Stimulated activated naive CD8-positive, alpha-beta T cell treated with anti-CD3 and anti-CD28 coated beads, Interleukin-15, Interleukin-2, amounts not matched to agents 100 U/mL and 50 U/mL, for 24 hours (primary cell): ENCODE measurements around the gene ELMOD3.
"Not testable (repeated sequence)": the region's sequence is repeated elsewhere in the genome, so short reads cannot be mapped to it uniquely, and the experiment has no call there.

Experiments used
- ATAC-seq: fragments of 150-1000 bp; cut with Tn5 transposase; one replicate; pipeline ENCODE4 v1.10.0; 2021
- DNase-seq: peaks from one replicate; pipeline ENCODE4 v3.0.0; 2021

ELMOD3 gene

DNA sequence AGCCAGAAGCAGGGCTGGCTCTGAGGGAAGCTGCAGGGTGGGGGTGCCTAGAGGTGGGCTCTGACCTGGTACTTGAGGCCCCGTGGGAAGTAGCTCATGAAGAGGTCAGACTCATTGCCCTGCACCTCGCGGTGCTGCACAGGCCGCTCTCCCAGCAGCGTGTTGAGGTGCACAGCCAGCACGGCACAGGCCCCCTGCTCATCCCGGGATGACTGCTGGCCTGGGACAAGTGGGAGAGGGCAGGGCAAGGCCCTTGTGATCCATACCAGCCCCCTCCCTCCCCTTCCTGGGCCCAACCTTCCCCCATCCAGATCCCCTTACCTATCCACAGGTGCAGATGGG is 46.9 kb downstream of the ELMOD3 start:
- DNase-seq, result no peak

GRCh38 chr2:85401844-85402243 is 47.3 kb downstream of the ELMOD3 start:
- no peak for ATAC-seq
- DNase-seq, result no peak

More for the DNA sequence above, 46.9 kb downstream of the ELMOD3 start:
- ATAC-seq, result no peak

- ATAC-seq (peak; percentile 93), DNase-seq (peak; percentile 79)
Measured at GRCh38 chr2:85405201-85406059, 50.9 kb downstream of the ELMOD3 start.

GRCh38 chr2:85409845-85410583 is 55.4 kb downstream of the ELMOD3 start, which contains the start of gene CAPG:
Gene CAPG (minus strand): TSS chr2:85410366. CDS start chr2:85402145, 8,221 bp downstream.
- ATAC-seq (peak; percentile 17), DNase-seq (peak; percentile 72)

DNA sequence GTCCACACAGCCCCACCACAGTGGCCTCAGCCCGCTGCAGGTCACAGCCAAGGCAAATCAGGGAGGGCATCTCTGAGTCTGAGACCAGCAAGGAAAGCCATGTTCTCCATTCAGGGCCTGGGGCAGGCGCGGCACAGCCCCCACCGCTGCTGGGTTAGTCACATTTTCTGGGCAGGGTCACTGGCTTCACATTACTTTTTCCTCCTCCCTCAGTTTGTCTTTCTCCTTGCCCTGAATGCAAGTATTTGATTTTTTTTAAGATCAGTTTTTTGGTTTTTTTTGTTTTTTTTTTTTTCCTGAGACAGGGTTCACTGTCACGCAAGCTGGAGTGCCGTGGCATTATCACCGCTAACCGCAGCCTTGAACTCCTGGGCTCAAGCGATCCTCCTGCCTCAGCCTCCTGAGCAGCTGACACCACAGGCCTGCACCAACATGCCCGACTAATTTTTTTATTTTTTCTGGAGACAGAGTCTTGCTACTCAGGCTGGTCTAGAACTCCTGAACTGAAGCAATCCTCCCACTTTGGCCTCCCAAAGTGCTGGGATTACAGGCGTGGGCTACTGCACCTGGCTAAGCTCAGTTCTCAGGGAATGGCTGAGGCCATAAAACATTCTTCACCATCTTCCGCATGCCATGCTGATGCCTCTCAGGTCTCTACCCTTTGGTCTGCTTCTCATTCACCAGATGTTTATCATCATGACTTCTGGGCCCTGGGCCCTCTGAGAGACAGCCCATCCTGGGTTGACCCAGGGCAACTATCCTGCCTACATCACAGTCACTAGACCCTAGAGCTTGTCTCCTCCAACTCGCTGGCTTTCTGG is 56.2 kb downstream of the ELMOD3 start:
- no peak for ATAC-seq
- no peak for DNase-seq

- no peak for ATAC-seq
Measured at GRCh38 chr2:85411405-85411748, 56.8 kb downstream of the ELMOD3 start.

DNA sequence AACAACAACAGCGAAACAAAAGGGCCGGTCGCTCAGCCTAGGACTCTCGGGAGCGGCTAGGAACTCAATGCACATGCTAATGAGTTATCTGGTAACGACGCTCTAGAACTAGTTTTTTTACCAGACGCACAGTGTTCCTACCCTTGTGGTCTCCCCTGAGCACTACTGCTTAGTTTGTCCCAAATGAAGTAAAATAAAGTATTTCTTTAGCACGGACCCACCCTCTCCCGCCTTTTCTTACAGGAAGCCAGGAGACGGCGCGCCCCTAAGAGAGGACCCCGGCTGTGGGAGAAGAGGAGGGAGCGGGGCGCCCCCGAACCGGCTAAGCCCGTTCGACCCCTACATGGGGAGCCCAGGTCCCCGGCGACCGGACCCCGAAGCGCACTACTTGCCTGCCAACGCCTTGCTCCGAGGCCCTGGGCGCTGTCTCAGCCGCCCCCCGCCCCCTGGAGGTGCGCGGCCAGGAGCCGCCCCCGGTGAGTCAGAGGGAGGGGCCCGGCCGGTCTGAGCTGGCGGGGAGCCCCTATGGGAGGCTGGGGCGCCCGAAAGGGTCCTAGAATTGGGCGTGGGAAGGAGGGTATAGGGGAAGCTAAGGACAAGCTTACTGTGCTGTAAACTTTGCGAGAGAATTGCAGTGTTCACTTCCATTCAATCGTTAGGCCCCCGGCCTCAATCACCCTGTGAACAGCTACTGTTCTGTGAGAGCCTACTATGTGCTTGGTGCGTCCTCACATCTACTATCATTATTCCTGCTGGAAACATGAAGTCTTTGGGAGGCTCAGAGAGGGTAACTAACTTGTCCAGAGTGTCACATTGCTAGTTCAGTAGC is 59.2 kb downstream of the ELMOD3 start:
- ATAC-seq (peak; percentile 52), DNase-seq (peak; percentile 77)

More at GRCh38 chr2:85411405-85411748, 56.8 kb downstream of the ELMOD3 start:
- DNase-seq, result no peak

DNA sequence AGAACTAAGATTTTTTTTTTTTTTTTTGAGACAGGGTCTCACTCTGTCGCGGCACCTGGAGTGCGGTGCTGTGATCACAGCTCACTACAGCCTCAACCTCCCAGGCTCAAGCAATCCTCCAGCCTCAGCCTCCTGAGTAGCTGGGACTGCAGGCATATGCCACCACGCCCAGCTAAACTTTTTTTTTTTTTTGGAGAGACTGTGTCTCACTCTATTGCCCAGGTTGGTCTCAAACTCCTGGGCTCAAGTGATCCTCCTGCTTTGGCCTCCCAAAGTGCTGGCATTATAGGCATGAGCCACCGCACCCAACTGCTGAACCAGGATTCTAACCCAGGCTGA is 59.8 kb downstream of the ELMOD3 start:
- DNase-seq, ATAC-seq: not testable (repeated sequence)

DNA sequence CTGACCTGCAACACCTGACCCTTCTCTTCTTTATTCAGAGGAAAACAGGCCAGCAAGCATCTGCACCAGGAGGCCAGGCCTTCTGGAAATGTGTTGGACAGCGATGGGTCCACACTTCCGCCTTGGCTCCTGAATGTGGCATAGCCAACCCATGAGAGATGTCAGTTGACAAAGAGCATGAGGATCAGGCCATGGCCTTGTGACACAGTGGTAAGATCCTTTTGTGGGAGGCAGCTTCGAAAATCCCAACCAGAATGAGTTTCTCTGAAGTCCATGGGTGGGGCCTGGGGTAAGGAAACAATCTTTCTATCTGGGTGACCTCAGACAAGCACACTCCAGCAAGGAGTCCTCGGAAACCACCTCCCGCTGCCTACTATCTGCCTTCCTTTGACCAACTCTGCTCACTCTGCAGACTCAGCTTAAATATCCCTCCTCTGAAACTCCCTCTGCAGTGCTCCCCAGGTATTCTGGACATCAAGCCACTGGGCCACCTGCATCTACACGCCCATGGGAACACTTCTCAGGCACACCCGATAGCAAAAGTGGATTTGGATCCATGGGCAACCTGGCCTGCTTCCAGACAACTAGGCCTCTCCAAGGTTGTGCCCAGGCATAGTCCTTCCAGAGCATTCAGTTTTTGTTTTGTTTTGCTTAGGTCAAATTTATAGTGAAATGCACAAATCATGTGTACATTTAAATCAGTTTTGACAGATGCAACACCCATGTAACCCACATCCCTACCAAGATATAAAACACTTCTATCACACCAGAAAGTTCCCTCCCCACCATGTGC is 60.4 kb downstream of the ELMOD3 start:
- DNase-seq, result no peak
- no peak for ATAC-seq

DNA sequence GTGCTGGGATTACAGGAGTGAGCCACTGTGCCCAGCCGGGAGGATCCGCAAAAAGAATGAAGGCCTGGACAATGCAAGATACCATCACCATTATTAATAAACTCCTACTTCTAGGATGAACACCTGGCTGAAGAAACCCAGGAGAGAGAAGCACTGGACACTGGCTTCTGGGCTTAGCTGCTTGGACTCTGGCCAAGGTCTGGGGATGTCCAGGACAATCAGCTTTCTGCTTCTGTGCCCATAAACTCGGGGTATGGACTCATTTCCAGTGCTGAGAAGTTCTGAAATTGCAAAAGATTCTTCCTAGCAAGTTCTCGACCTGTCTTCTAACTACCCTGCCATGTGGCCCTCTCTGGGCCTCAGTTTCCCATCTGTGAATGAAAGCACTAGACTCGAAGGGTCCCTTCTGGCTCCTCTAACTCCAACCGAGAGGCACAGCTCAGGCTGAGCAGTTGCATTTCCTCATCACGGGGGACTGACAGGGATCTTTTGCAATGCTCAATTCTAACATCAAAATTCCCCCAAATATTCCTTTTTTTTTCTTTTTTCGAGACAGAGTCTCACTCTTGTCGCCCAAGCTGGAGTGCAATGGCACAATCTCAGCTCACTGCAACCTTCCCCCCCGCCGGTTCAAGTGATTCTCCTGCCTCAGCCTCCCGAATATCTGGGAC is 61.5 kb downstream of the ELMOD3 start:
- DNase-seq (no peak), ATAC-seq (no peak)

DNA sequence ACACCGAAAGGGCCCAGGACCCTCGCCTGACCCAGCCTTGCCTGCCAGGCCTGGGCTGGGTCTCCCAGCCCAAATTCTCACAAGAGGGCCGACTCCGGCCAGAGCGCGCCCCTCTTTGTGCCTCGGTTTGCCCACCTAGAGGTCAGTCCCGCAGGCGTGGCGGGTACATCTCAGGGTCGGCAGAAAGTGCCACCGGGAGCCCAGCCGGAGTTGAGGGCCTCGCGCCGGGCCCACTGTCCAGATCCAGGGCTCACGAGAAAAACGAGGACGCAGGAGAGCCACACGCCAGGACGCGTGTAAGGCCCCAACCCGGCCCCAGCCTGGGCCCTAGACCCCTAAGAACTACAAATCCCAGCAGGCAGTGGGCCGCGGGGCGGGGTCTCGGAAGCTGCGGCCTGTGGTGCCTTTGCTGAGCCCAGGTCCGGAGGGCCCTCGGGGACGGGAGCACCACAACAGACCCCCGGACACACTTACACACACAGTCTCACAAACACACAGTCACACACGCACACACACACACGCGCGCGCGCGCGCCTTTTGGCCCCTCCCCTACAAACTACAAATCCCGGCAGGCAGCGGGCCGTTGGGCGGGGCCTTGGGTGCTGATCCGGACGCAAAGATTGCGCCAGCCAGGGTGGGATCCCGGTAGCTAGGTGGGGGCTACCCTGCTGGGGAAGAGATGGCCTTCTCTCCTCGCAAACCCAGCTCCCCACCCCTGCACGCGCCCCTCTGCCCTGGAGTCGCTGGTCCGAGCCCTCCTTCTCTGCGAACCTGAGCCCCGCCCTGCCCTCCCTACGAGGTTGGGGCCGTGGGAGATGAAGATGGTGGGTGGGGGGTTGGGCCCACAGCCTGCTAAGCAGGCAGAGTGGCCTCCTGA is 63.8 kb downstream of the ELMOD3 start, which contains the start of gene SH2D6:
SH2D6 (plus strand) TSS at position 583 of the 877 bp plus-strand sequence. CDS start 10,752 bp downstream, outside the sequence.
- peak; percentile 88 for DNase-seq
- peak; percentile 86 for ATAC-seq

DNA sequence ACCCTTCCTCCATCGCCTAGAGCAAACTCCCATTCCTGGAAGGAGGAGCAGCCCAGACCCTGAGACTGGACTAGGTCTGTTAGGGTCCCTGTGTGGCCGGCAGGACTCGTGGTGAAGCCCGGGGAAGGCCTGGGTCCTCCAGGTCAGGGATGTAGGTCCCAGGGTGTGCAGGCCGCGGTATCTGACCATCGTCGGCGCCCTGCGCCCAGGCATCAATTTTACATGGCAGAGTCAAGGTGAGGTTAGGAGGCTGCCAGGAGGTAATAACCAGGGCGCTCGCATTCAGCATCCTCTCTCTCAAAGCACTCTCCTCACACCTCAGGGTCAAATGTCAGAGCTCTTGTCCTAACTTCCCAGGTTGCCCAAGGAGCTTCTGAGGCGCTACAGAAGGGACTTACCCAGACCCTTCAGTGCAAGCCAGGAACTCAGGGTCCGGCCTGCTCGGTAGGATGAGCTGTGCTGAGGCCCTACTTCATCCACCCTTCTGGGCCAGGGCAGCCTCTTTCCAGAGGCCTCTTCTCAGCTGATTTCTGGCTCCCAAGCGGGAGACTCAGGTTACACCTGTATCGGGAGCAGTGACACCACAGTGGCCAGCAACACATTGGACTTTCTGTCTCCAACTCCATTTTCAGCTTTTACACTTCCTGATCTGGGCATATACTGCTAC is 64.6 kb downstream of the ELMOD3 start:
- DNase-seq, result no peak
- no peak for ATAC-seq

DNA sequence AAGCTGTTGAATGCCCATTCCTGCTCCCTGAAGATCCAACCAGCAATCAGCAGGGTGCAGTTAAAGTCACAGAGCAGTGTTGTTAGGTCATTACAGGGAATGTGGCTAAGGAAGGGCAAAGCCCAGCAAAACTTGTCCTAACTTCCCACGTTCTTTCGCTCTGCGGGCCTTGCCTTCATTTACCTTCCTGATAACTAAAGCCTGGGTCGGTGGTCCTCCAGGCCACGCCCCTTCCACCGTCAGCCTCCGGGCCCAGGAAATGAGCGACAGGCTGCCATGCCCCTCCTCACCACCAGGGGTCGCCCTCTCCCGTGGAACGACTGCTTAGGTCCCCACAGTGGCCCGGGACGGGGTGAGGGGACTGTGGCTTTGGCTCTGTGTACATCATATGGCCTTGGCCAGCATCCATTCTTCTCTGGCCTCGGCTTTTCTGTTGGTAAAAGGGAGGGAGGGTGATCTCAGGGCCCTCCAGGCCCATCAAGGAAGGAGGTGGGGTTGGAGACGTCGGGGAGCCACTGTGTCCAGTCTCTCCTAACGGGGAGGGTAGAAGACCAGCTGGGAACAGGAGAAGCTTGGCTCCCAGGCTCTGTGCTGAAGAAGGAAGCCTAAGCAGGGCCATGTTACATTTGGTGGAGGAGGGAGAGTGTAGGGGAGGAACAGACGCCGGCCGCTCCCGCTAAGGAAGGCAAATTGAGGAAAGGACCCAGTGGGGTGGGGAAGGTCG is 66.1 kb downstream of the ELMOD3 start:
- peak; percentile 96 for DNase-seq
- ATAC-seq, result peak; percentile 70

- DNase-seq, result no peak
- ATAC-seq, result no peak
Measured at GRCh38 chr2:85421260-85422071, 66.9 kb downstream of the ELMOD3 start.

- DNase-seq (no peak), ATAC-seq (no peak)
Measured at GRCh38 chr2:85422072-85422457, 67.5 kb downstream of the ELMOD3 start.

DNA sequence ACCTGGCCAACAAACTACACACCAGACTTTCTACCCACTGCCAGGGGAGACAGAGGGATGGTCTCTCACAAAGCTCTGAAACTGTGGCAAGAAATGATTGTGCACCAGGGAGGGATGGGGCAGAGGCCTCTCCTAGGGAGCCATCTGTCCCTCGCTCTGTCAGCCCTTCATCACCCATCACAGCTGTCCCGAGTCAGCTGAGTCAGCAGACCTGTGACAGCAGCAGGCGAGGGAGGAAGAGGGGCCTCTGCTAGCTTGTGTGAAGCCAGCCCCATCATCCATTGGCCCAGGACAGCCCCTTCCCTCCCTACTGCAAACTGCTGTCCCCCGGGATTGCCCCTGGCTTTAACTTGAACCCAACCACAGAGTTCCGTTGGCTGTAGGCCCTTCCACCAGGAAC is 69.0 kb downstream of the ELMOD3 start:
- no peak for DNase-seq
- ATAC-seq, result no peak

DNA sequence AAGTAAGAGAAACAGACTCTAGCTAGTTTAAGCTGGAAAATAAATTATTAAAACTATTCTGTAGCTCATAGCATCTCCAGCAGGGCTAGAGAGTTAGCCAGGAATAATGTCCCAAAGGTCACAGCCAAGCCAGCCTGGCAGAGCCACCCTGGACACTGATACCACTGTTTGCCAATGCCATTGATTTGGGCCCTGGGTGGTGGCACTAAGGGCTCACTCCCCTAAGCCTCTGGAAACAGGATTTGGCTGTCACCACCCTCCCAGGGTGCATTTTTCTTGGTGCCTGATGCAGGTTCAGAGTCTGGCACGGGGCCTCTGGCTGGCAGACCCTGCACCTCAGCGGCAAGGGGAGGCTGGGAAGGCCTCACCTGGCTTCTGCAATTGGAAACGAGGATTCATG is 71.0 kb downstream of the ELMOD3 start:
- no peak for DNase-seq
- no peak for ATAC-seq
